ENCODE data around the gene OPN1SW. TPM values are rescaled to one million over a fixed set of nuclear protein-coding genes. Genes with fewer than 3 reads are reported as not detected.

OPN1SW gene
- total RNA-seq, 4 donors from 2014 or later: not detected

DNA sequence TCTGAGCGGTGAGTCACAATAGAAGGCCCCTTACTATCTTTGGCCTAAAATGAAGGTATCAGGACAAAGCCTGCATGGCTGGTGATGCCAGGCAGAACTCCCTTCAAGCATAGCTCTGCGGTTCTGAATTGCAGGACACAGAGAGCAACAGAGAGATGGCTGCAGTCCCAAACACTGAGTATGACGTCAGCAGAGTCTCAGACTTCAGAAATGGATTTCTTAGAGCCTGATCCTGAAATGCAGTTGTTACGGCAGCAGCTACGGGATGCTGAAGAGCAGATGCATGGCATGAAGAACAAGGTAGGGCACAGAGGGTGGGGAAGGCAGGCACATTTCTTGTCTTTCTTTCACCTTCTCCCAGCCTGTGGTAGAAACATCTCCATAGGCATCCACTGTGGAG is 29.6 kb upstream of the OPN1SW start:
- intact Hi-C loops (cut with DNase I): no loop called here
- Histone ChIP-seq H3K27me3 (no peaks in the 10 kb centered on the region), H3K4me3 (no peak overlapping the region), H3K9me3 (no peaks in the 10 kb centered on the region), H3K36me3 (peaks cover 0 to 12% (median 0%) of the 10 kb centered on the region in 3 donors), H3K4me1 (no peaks in the 10 kb centered on the region), H3K27ac (no peak overlapping the region)
- 86 to 95% methylated on average over 4 to 5 of the region's 5 CpGs for WGBS, 2 donors
- no peak for DNase-seq
- TF ChIP-seq, protein P1, sequence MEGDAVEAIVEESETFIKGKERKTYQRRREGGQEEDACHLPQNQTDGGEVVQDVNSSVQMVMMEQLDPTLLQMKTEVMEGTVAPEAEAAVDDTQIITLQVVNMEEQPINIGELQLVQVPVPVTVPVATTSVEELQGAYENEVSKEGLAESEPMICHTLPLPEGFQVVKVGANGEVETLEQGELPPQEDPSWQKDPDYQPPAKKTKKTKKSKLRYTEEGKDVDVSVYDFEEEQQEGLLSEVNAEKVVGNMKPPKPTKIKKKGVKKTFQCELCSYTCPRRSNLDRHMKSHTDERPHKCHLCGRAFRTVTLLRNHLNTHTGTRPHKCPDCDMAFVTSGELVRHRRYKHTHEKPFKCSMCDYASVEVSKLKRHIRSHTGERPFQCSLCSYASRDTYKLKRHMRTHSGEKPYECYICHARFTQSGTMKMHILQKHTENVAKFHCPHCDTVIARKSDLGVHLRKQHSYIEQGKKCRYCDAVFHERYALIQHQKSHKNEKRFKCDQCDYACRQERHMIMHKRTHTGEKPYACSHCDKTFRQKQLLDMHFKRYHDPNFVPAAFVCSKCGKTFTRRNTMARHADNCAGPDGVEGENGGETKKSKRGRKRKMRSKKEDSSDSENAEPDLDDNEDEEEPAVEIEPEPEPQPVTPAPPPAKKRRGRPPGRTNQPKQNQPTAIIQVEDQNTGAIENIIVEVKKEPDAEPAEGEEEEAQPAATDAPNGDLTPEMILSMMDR (IDR thresholded peaks at IDR 0.05): no peak
- no peak for TF ChIP-seq POLR2A (IDR thresholded peaks at IDR 0.05)

DNA sequence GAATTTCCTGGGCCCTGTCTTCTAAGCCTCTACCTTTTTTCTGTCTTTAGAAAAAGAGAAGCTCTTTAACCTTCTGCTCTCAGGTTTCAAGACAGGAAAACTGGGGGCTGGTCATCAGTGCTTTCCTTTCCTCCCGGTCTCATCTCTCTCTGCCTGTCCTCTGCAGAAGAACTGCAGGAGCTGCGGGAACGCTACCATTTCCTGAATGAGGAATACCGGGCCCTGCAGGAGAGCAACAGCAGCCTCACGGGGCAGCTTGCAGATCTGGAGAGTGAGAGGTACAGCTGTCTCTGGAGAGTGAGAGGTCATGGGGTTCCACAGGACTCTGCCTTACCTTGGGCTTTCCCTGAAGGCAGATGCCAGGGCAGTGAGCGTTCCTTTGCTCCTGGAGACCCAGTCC is 28.9 kb upstream of the OPN1SW start:
- intact Hi-C loops (cut with DNase I): no loop called here
- H3K9me3 ChIP-seq: no peaks in the 10 kb centered on the region
- H3K4me1 ChIP-seq: no peaks in the 10 kb centered on the region
- TF ChIP-seq, protein P1 (IDR thresholded peaks at IDR 0.05): no peak
- no peak for TF ChIP-seq POLR2A (IDR thresholded peaks at IDR 0.05)
- H3K36me3 ChIP-seq: peaks cover 0 to 12% (median 0%) of the 10 kb centered on the region in 3 donors
- no peak for DNase-seq
- no peak overlapping the region for H3K27ac ChIP-seq
- 91% methylated on average over 4 to 6 of the region's 6 CpGs for WGBS, 2 donors
- H3K27me3 ChIP-seq: no peaks in the 10 kb centered on the region
- no peak overlapping the region for H3K4me3 ChIP-seq

DNA sequence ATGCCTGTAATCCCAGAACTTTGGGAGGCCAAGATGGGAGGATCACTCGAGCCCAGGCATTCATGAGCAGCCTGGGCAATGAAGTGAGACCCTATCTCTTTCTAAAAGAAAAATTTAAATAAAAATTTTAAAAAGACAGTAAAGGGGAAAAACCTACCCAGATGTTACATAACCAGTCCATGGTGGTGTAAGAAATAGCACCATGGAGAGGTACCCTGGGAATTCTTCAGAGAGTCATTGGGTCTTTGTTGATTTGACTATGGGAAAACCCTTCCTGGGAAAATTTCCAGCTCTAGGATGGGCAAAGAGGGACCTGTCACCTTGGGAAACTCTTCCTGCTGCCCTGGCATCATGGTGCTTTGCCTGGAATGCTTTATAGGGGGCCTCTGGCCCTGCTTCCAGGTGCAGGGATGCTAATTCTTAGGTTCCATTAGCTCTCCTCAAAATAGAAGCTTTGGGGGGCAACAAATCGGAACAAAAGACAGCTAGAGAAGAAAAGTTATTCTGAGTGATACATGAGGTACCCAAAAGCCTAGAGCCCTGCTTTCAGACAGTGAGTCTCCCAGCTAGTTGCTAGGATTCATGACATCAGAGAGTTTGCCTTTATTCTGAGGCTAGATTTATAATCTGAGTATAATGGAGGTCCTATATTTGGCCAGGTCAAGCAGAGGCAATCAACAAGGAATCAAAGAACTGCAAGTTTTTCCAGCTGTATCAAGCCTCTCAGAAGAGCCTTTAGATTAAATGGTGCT is 26.2 kb upstream of the OPN1SW start:
- H3K4me3 ChIP-seq: no peak overlapping the region
- no peaks in the 10 kb centered on the region for H3K9me3 ChIP-seq
- TF ChIP-seq, protein P1 (IDR thresholded peaks at IDR 0.05): no peak
- no peak for TF ChIP-seq POLR2A (IDR thresholded peaks at IDR 0.05)
- no peaks in the 10 kb centered on the region for H3K4me1 ChIP-seq
- peaks cover 0 to 7% (median 0%) of the 10 kb centered on the region in 3 donors for H3K36me3 ChIP-seq
- DNase-seq: no peak
- 70 to 88% methylated on average over 2 of the region's 2 CpGs for WGBS, 2 donors
- no peak overlapping the region for H3K27ac ChIP-seq
- intact Hi-C loops (cut with DNase I): no loop called here
- H3K27me3 ChIP-seq: no peaks in the 10 kb centered on the region

DNA sequence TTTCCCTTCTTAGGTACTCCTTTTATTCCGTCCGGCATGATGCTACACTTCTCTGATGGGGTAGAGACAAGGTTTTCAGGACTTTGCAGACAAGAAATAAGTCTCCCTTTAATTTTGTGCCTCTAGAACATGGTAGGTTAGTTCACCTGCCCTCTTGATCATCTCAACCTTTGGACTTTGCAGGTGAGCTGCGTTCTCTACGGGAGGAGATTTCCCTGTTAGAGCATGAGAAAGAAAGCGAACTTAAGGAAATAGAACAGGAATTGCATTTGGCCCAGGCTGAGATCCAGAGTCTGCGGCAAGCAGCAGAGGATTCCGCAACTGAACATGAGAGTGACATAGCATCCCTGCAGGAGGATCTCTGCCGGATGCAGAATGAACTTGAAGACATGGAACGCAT is 25.4 kb upstream of the OPN1SW start:
- intact Hi-C loops (cut with DNase I): no loop called here
- no peak for DNase-seq
- Histone ChIP-seq H3K4me1 (no peaks in the 10 kb centered on the region), H3K9me3 (no peaks in the 10 kb centered on the region), H3K4me3 (no peak overlapping the region), H3K27me3 (no peaks in the 10 kb centered on the region), H3K27ac (no peak overlapping the region), H3K36me3 (peaks cover 0 to 7% (median 0%) of the 10 kb centered on the region in 3 donors)
- no peak for TF ChIP-seq POLR2A (IDR thresholded peaks at IDR 0.05)
- TF ChIP-seq, protein P1 (IDR thresholded peaks at IDR 0.05): no peak
- 93 to 94% methylated on average over 9 of the region's 9 CpGs for WGBS, 2 donors

DNA sequence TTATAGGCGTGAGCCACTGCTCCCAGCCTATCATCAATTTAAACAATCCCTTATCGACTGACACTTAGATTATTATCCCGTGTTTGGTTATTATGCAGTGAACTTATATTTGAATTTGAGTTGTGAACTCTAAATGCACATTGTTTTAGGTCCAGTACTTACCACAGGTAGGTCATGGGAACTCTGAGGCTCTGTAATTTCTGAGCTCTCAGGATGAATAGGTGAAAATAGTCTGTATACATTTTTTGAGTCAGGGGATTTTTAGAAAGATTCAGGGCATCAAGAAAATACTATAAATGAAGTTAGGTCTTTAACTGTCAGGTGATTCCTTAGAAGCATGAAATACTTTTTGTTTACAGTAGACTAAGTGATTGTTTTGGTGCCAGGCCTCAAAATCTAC is 25.0 kb upstream of the OPN1SW start:
- Histone ChIP-seq H3K36me3 (peaks cover 0 to 6% (median 0%) of the 10 kb centered on the region in 3 donors), H3K27me3 (no peaks in the 10 kb centered on the region), H3K9me3 (no peaks in the 10 kb centered on the region), H3K27ac (no peak overlapping the region), H3K4me3 (no peak overlapping the region), H3K4me1 (no peaks in the 10 kb centered on the region)
- no peak for DNase-seq
- 68 to 80% methylated on average over 2 to 3 of the region's 3 CpGs for WGBS, 2 donors
- TF ChIP-seq, protein P1 (IDR thresholded peaks at IDR 0.05): no peak
- TF ChIP-seq POLR2A (IDR thresholded peaks at IDR 0.05): no peak
- intact Hi-C loops (cut with DNase I): no loop called here

Data from esophagus squamous epithelium (tissue), 5 donors.